Measurements from ENCODE around the gene TOP2A. TPM values are rescaled to one million over a fixed set of nuclear protein-coding genes. Genes with fewer than 3 reads are reported as not detected.
A peak's percentile ranks its signal among the peaks of the same experiment; 100 is the strongest.

The TOP2A gene
- total RNA-seq, 1 donor from 2014 or later = 0.79 TPM

DNA sequence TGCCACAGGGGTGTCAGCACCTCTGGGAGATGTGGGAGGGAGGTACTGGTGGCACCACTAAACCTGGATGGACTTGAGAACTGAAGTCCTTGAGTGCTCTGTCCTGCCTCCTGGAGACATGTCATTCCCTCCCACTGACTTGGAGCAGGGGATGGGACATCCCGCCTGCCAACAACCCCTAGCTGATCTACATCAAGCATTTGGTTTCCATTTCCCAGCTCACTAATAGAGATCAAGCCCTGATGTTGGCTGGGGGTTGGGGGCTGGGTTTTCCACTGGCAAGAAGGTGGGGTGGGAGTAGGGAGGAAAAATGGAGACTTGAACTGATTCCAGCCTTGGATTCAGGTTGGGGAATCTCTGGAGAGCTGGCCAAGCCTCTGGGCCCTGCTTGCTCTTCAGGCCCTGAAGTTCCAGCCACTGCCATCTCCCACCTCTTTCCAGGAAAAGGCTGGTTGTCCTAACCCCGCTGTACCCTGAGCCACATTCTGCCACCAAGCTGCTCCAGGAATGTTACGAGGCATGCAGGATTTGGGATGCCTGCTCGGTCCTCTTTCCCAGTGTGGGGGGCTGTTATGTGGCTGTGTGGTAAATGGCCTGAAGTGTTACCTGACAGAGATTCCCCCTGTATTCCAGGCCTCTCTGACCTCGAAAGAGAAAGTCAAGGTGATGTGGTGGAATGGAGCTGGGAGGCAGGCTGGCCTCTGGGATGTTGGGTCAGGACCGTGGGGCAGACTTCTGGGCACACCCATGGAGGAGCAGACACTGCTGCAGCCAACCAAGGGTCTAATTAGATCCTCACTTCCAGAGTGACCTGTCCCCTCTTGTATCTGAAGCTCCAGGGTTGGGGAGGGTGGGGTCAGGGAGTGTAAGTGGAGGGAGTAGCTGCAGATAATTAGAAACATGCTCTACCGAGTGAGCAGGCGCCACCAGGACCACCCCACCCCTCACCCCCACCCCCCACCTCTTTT, 42.2 kb upstream of the TOP2A start:
- Histone ChIP-seq H3K4me3 (ENCODE audit: low read depth, low read length) (no peak overlapping the region), H3K27me3 (ENCODE audit: control insufficient read depth, insufficient read depth, low read length) (no peaks in the 10 kb centered on the region), H3K36me3 (ENCODE audit: control insufficient read depth, insufficient read depth, low read length) (peaks cover 3% of the 10 kb centered on the region)
- FAIRE-seq (peak; percentile 50), DNase-seq (ENCODE audit: low read depth) (no peak)
- TF ChIP-seq, protein P1, sequence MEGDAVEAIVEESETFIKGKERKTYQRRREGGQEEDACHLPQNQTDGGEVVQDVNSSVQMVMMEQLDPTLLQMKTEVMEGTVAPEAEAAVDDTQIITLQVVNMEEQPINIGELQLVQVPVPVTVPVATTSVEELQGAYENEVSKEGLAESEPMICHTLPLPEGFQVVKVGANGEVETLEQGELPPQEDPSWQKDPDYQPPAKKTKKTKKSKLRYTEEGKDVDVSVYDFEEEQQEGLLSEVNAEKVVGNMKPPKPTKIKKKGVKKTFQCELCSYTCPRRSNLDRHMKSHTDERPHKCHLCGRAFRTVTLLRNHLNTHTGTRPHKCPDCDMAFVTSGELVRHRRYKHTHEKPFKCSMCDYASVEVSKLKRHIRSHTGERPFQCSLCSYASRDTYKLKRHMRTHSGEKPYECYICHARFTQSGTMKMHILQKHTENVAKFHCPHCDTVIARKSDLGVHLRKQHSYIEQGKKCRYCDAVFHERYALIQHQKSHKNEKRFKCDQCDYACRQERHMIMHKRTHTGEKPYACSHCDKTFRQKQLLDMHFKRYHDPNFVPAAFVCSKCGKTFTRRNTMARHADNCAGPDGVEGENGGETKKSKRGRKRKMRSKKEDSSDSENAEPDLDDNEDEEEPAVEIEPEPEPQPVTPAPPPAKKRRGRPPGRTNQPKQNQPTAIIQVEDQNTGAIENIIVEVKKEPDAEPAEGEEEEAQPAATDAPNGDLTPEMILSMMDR (IDR thresholded peaks at IDR 0.05; ENCODE audit: insufficient read depth, low read length, severe bottlenecking) = no peak

DNA sequence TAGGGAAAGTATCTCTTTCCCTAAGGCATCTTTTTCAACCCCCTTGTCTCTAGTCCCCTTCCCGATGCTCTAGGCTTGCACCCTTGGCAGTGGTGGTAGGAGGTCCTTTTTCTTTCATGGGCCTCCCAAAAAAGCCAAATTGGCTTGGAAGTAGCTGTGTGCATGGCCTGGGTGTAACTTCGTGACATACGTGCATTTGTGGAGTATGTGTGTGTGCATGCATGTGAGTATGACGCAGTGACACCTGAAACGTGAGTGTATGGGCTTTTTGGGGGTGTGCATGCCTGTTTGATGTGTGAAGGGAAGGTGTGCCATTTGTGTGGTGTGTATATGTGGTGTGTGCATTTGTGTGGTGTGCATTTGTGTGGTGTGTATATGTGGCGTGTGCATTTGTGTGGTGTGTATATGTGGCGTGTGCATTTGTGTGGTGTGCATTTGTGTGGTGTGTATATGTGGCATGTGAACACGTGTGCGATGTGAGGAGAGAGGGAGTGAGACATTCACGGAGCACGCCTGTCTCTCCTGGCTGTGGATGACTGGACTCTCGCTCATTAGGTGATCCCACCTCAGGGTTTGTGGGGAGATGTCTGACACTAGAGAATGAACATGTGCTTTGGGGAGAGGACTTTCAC, 41.3 kb upstream of the TOP2A start:
- Histone ChIP-seq H3K36me3 (ENCODE audit: control insufficient read depth, insufficient read depth, low read length) (peaks cover 6% of the 10 kb centered on the region), H3K27me3 (ENCODE audit: control insufficient read depth, insufficient read depth, low read length) (no peaks in the 10 kb centered on the region), H3K4me3 (ENCODE audit: low read depth, low read length) (no peak overlapping the region)
- TF ChIP-seq, protein P1 (IDR thresholded peaks at IDR 0.05; ENCODE audit: insufficient read depth, low read length, severe bottlenecking) = no peak
- FAIRE-seq (peak; percentile 99), DNase-seq (ENCODE audit: low read depth) (no peak)

DNA sequence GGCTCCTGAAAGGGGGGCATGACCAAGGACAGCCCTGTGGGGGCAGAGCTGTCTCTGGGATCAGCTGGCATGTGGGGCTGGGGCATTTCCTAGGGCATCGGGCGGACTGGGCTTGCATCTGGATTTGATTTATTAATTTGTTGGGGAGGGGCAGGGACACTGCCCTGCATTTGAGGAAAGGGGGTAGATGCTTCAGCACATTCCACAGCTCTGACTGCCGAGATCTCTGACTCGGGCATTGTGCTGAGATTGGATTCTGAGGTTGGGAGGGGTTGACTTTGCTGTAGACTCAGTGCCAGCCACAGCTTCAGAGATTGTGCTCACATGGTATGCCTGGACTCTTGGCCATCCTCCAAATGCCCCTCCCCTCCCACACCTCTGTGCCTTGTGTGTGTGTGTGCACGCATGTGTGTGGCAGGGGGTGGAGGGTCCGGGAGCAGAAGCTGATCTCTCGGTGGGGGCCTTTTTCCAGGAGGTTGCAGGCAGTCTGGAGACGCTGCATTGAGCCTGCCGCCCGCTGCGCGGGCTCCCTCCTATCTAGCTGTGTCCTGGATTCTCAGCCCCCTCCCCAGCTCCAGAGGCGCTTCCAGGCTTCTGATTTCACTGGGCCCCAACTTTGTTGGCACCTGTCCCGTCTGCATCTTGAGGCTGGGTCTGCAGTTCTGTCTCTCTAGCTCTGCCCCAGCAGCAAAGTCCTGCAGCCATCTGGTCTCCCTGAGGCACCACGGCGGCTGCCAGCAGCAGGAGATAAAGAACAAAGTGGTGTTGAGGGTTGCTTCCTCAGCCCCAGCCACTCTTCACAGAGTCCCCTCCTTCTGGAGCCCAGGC, 40.5 kb upstream of the TOP2A start:
- TF ChIP-seq, protein P1 (IDR thresholded peaks at IDR 0.05; ENCODE audit: insufficient read depth, low read length, severe bottlenecking) = no peak
- Histone ChIP-seq H3K4me3 (ENCODE audit: low read depth, low read length) (no peak overlapping the region), H3K27me3 (ENCODE audit: control insufficient read depth, insufficient read depth, low read length) (no peaks in the 10 kb centered on the region), H3K36me3 (ENCODE audit: control insufficient read depth, insufficient read depth, low read length) (peaks cover 9% of the 10 kb centered on the region)
- no peak for DNase-seq (ENCODE audit: low read depth)
- FAIRE-seq = no peak

DNA sequence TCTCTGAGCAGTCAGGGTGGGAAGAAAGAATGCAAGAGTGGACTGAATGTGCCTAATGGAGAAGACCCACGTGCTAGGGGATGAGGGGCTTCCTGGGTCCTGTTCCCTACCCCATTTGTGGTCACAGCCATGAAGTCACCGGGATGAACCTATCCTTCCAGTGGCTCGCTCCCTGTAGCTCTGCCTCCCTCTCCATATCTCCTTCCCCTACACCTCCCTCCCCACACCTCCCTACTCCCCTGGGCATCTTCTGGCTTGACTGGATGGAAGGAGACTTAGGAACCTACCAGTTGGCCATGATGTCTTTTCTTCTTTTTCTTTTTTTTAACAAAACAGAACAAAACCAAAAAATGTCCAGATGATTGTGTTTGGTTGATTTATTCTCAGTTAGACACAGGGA, 39.7 kb upstream of the TOP2A start:
- FAIRE-seq = peak; percentile 13
- DNase-seq (ENCODE audit: low read depth) = no peak
- TF ChIP-seq, protein P1 (IDR thresholded peaks at IDR 0.05; ENCODE audit: insufficient read depth, low read length, severe bottlenecking) = no peak
- H3K27me3 ChIP-seq (ENCODE audit: control insufficient read depth, insufficient read depth, low read length) = no peaks in the 10 kb centered on the region
- H3K4me3 ChIP-seq (ENCODE audit: low read depth, low read length) = no peak overlapping the region
- H3K36me3 ChIP-seq (ENCODE audit: control insufficient read depth, insufficient read depth, low read length) = peaks cover 14% of the 10 kb centered on the region

DNA sequence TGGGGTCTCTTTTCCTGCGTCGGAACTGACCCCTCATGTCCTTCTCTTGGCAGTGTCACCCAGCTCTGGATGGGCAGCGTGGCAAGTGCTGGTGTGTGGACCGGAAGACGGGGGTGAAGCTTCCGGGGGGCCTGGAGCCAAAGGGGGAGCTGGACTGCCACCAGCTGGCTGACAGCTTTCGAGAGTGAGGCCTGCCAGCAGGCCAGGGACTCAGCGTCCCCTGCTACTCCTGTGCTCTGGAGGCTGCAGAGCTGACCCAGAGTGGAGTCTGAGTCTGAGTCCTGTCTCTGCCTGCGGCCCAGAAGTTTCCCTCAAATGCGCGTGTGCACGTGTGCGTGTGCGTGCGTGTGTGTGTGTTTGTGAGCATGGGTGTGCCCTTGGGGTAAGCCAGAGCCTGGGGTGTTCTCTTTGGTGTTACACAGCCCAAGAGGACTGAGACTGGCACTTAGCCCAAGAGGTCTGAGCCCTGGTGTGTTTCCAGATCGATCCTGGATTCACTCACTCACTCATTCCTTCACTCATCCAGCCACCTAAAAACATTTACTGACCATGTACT, 38.8 kb upstream of the TOP2A start:
- FAIRE-seq (peak; percentile 68), DNase-seq (ENCODE audit: low read depth) (no peak)
- TF ChIP-seq, protein P1 (IDR thresholded peaks at IDR 0.05; ENCODE audit: insufficient read depth, low read length, severe bottlenecking) = no peak
- Histone ChIP-seq H3K27me3 (ENCODE audit: control insufficient read depth, insufficient read depth, low read length) (no peaks in the 10 kb centered on the region), H3K36me3 (ENCODE audit: control insufficient read depth, insufficient read depth, low read length) (peaks cover 14% of the 10 kb centered on the region), H3K4me3 (ENCODE audit: low read depth, low read length) (no peak overlapping the region)
